ENCODE results near the gene C1orf226.

- TF ChIP-seq, protein P1, sequence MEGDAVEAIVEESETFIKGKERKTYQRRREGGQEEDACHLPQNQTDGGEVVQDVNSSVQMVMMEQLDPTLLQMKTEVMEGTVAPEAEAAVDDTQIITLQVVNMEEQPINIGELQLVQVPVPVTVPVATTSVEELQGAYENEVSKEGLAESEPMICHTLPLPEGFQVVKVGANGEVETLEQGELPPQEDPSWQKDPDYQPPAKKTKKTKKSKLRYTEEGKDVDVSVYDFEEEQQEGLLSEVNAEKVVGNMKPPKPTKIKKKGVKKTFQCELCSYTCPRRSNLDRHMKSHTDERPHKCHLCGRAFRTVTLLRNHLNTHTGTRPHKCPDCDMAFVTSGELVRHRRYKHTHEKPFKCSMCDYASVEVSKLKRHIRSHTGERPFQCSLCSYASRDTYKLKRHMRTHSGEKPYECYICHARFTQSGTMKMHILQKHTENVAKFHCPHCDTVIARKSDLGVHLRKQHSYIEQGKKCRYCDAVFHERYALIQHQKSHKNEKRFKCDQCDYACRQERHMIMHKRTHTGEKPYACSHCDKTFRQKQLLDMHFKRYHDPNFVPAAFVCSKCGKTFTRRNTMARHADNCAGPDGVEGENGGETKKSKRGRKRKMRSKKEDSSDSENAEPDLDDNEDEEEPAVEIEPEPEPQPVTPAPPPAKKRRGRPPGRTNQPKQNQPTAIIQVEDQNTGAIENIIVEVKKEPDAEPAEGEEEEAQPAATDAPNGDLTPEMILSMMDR (IDR thresholded peaks at IDR 0.05) = no peak
- no peak for TF ChIP-seq POLR2A (IDR thresholded peaks at IDR 0.05)
These were observed 3.7 kb downstream of the C1orf226 start for GRCh38 chr1:162385280-162385623.
